Neural cell (in vitro differentiated cells): Measurements from ENCODE around the gene NRG2. TPM values are rescaled to one million over a fixed set of nuclear protein-coding genes. Genes with fewer than 3 reads are reported as not detected.

Source experiments
- H2AFZ ChIP-seq: fragments of 200-600, 300-800 bp; sonication (generic), shearing (Covaris generic); 2 replicates; pipeline ENCODE4 v1.6.0; 2014; ENCODE audit warnings: low read depth, mild to moderate bottlenecking, antibody characterized with exemption, low read length, moderate library complexity
- H3F3A ChIP-seq: fragments of 200-600 bp; shearing (Covaris generic); 2 replicates; pipeline ENCODE4 v1.6.1; 2016; ENCODE audit warnings: mild to moderate bottlenecking, moderate library complexity, mixed read lengths, antibody characterized with exemption, low read length; ENCODE audit not compliant: insufficient read depth, poor library complexity, severe bottlenecking
- H3K27ac ChIP-seq: fragments of 200-600, 300-800 bp; sonication (generic), shearing (Covaris generic); 2 replicates; pipeline ENCODE4 v1.5.1; 2014; ENCODE audit warnings: mild to moderate bottlenecking, low read length, moderate library complexity
- H3K27me3 ChIP-seq: fragments of 300-800, 200-600 bp; sonication (generic), shearing (Covaris generic); 2 replicates; pipeline ENCODE4 v1.6.0; 2014; ENCODE audit warnings: mild to moderate bottlenecking, low read depth, low read length, moderate library complexity; ENCODE audit not compliant: insufficient read depth
- H3K36me3 ChIP-seq: fragments of 300-800, 200-600 bp; sonication (generic), shearing (Covaris generic); 2 replicates; pipeline ENCODE4 v1.5.1; 2014; ENCODE audit warnings: mild to moderate bottlenecking, antibody characterized with exemption, low read length, moderate library complexity; ENCODE audit not compliant: insufficient read depth
- H3K4me2 ChIP-seq: fragments of 300-800, 200-600 bp; sonication (generic), shearing (Covaris generic); 2 replicates; pipeline ENCODE4 v1.6.0; 2014; ENCODE audit warnings: mild to moderate bottlenecking, low read length
- H3K4me3 ChIP-seq: fragments of 300-800, 200-600 bp; sonication (generic), shearing (Covaris generic); 2 replicates; pipeline ENCODE4 v1.5.1; 2014; ENCODE audit warnings: mild to moderate bottlenecking, low read length, moderate library complexity
- H3K79me2 ChIP-seq: fragments of 200-600 bp; shearing (Covaris generic); replicated peaks from 2 replicates; pipeline ENCODE4 v1.6.0; 2014; ENCODE audit warnings: mild to moderate bottlenecking, low read length, moderate library complexity; ENCODE audit not compliant: insufficient read depth
- H3K9ac ChIP-seq: fragments of 300-800, 200-600 bp; sonication (generic), shearing (Covaris generic); 2 replicates; pipeline ENCODE4 v1.6.1; 2016; ENCODE audit warnings: mild to moderate bottlenecking, low read length, mixed read lengths
- H3K9me2 ChIP-seq: fragments of 200-600 bp; shearing (Covaris generic); 2 replicates; pipeline ENCODE4 v1.6.1; 2016; ENCODE audit warnings: mild to moderate bottlenecking, low read length, mixed read lengths; ENCODE audit not compliant: insufficient read depth
- H3K9me3 ChIP-seq: fragments of 200-600, 300-800 bp; sonication (generic), shearing (Covaris generic); 2 replicates; pipeline ENCODE4 v1.6.1; 2016; ENCODE audit warnings: mild to moderate bottlenecking, mixed run types, low read length, moderate library complexity, mixed read lengths
- H4K20me1 ChIP-seq: fragments of 200-600 bp; shearing (Covaris generic); 2 replicates; pipeline ENCODE4 v1.6.1; 2016; ENCODE audit warnings: mild to moderate bottlenecking, mixed run types; ENCODE audit not compliant: insufficient read depth
- CTCF ChIP-seq: fragments of 450-650 bp; IDR thresholded peaks from 2 replicates; pipeline ENCODE4 v1.5.1; 2014; ENCODE audit warnings: antibody characterized with exemption, mild to moderate bottlenecking, moderate library complexity; ENCODE audit not compliant: poor library complexity, severe bottlenecking
- EP300 ChIP-seq: fragments of 450-650 bp; conservative IDR thresholded peaks from 2 replicates; pipeline ENCODE4 v1.6.1; 2014; ENCODE audit warnings: antibody characterized with exemption, mild to moderate bottlenecking, moderate library complexity; ENCODE audit not compliant: poor library complexity, severe bottlenecking
- EZH2 ChIP-seq: fragments of 200-600, 300-800 bp; shearing (Covaris generic), sonication (generic); IDR thresholded peaks from 2 replicates; pipeline ENCODE4 v1.6.1; 2014; ENCODE audit warnings: antibody characterized with exemption, low read length, borderline replicate concordance, mild to moderate bottlenecking; ENCODE audit not compliant: insufficient read depth, poor library complexity, severe bottlenecking
- MXI1 ChIP-seq: fragments of 450-650 bp; conservative IDR thresholded peaks from 2 replicates; pipeline ENCODE4 v1.6.1; 2014; ENCODE audit warnings: antibody characterized with exemption, mild to moderate bottlenecking; ENCODE audit not compliant: poor library complexity, severe bottlenecking
- POLR2AphosphoS5 ChIP-seq: IDR thresholded peaks from 2 replicates; pipeline ENCODE4 v1.6.1; 2012
- RAD21 ChIP-seq: fragments of 450-650 bp; conservative IDR thresholded peaks from 2 replicates; pipeline ENCODE4 v1.6.1; 2014; ENCODE audit warnings: antibody characterized with exemption, mild to moderate bottlenecking, moderate library complexity
- REST ChIP-seq: IDR thresholded peaks from 2 replicates; pipeline ENCODE4 v1.6.1; 2012; ENCODE audit warnings: borderline replicate concordance
- SMC3 ChIP-seq: fragments of 450-650 bp; conservative IDR thresholded peaks from 2 replicates; pipeline ENCODE4 v1.6.1; 2014; ENCODE audit warnings: antibody characterized with exemption, mild to moderate bottlenecking, moderate library complexity; ENCODE audit not compliant: poor library complexity
- TAF1 ChIP-seq: IDR thresholded peaks from 2 replicates; pipeline ENCODE4 v1.6.1; 2012; ENCODE audit warnings: low read depth
- polyA plus RNA-seq: library from polyadenylated mRNA; depleted of rRNA; stranded (reverse); fragments of >200 nt; gene quantifications from 2 replicates; pipeline ENCODE4 v1.2.3, GENCODE V29; 2014

NRG2 gene
- polyA plus RNA-seq, 1 donor from 2014 or later = 5.4 TPM

GRCh38 chr5:139808481-139809330 lies 234.4 kb downstream of the NRG2 start:
- no peak overlapping the region for H2AFZ ChIP-seq
- no peak overlapping the region for H3K4me2 ChIP-seq
- no peak overlapping the region for H3K9ac ChIP-seq
- H3K9me3 ChIP-seq = no peaks in the 10 kb centered on the region
- H3K27ac ChIP-seq = no peak overlapping the region
- no peak for TF ChIP-seq SMC3
- no peak for TF ChIP-seq TAF1
- no peak for TF ChIP-seq POLR2AphosphoS5
- no peak for TF ChIP-seq EZH2
- no peak for TF ChIP-seq CTCF
- no peak for TF ChIP-seq REST
- TF ChIP-seq MXI1 = no peak
- no peak for TF ChIP-seq EP300
- TF ChIP-seq RAD21 = no peak
- no peaks in the 10 kb centered on the region for H3K36me3 ChIP-seq
- no peaks in the 10 kb centered on the region for H3K27me3 ChIP-seq
- no peaks in the 10 kb centered on the region for H3F3A ChIP-seq
- H3K9me2 ChIP-seq = no peaks in the 10 kb centered on the region
- no peak overlapping the region for H3K4me3 ChIP-seq
- H4K20me1 ChIP-seq = peaks cover 2% of the 10 kb centered on the region
- no peaks in the 10 kb centered on the region for H3K79me2 ChIP-seq

- no peak overlapping the region for H3K4me3 ChIP-seq
- no peaks in the 10 kb centered on the region for H3F3A ChIP-seq
Measured at GRCh38 chr5:139807647-139808030, 235.5 kb downstream of the NRG2 start.

More at GRCh38 chr5:139807647-139808030, 235.5 kb downstream of the NRG2 start:
- no peaks in the 10 kb centered on the region for H3K9me2 ChIP-seq
- no peak overlapping the region for H3K9ac ChIP-seq
- no peak overlapping the region for H2AFZ ChIP-seq
- H3K79me2 ChIP-seq = no peaks in the 10 kb centered on the region
- TF ChIP-seq POLR2AphosphoS5 (no peak), MXI1 (no peak), EZH2 (no peak), SMC3 (no peak), EP300 (no peak)
- H3K36me3 ChIP-seq = no peaks in the 10 kb centered on the region
- peaks cover 2% of the 10 kb centered on the region for H4K20me1 ChIP-seq
- H3K4me2 ChIP-seq = no peak overlapping the region
- no peaks in the 10 kb centered on the region for H3K9me3 ChIP-seq
- no peaks in the 10 kb centered on the region for H3K27me3 ChIP-seq
- no peak overlapping the region for H3K27ac ChIP-seq
